ENCODE results near the gene GPANK1.

GPANK1 gene

DNA sequence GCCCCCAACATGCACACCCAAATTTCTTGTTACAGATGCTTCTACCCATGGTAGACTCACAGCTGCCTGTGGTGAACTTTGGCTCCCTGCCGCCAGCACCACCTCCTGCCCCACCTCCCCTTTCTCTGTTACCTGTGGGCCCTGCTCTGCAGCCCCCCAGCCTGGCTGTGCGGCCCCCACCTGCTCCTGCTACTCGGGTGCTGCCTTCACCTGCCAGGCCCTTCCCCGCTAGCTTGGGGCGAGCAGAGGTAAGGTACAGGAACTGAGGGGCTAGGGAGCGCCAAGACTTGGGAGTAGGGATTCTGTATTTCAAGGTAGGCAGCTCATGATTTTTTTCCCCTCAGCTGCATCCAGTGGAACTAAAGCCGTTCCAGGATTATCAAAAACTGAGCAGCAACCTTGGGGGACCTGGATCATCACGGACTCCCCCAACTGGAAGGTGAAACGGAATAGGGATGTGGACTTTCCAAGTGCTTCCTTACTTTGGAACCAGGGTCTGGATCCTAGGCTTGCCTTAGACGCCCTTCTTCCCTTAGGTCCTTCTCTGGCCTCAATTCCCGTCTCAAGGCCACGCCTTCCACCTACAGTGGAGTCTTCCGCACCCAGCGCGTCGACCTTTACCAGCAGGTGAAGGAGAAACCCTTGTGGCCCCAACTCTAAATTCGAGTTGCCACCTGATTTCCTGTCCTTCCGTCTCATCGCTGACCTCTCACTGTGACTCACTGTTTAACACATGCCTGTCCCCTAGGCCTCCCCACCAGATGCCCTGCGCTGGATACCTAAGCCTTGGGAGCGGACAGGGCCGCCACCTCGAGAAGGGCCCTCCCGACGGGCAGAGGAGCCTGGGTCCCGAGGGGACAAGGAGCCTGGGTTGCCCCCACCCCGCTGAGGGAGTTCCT, 27.9 kb downstream of the GPANK1 start:
- no peak for DNase-seq

- DNase-seq: no peak
These were observed 29.7 kb downstream of the GPANK1 start for GRCh38 chr6:31634969-31635575.

DNA sequence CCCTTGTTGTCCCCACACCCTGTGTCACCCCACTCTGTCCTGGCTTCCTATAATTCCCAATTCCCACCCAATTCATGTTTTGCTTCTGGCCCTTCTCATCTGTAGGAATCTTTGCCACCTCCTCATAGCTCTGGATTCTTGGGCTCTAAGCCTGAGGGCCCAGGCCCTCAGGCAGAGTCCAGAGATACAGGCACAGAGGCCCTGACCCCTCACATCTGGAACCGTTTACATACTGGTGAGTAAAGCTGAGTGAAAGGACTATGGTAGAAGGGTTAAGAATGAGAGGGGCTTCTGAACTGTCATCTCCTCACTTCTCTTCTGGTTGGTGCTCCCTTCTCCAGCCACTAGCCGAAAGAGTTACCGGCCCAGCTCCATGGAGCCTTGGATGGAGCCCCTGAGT, 30.7 kb downstream of the GPANK1 start:
- no peak for DNase-seq

DNA sequence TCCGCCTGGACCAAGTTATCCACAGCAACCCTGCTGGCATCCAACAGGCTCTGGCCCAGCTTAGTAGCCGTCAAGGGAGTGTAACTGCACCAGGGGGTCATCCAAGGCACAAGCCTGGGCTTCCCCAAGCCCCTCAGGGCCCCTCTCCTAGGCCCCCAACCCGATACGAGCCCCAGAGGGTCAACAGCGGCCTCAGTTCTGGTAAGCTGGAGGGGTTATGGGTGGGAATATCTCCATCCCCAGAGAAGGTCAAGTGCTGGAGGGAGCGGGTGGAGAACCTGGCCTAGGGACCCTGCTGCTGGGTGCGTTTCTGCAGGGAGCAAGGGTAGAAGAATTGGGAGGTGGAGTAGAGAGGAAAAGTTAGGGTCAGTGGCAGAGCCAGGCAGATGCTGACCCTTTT, 31.4 kb downstream of the GPANK1 start:
- DNase-seq: no peak

- DNase-seq: no peak
These were observed 32.4 kb downstream of the GPANK1 start for GRCh38 chr6:31632279-31632946.

- no peak for DNase-seq
These were observed 33.0 kb downstream of the GPANK1 start for GRCh38 chr6:31631681-31632278.

- DNase-seq: no peak
These were observed 33.6 kb downstream of the GPANK1 start for GRCh38 chr6:31631209-31631608.

- DNase-seq: no peak
These were observed 34.4 kb downstream of the GPANK1 start for GRCh38 chr6:31630177-31630934.

- no peak for DNase-seq
These were observed 35.8 kb downstream of the GPANK1 start for GRCh38 chr6:31629014-31629413.

GRCh38 chr6:31627690-31628287, 37.0 kb downstream of the GPANK1 start:
- DNase-seq: no peak

DNA sequence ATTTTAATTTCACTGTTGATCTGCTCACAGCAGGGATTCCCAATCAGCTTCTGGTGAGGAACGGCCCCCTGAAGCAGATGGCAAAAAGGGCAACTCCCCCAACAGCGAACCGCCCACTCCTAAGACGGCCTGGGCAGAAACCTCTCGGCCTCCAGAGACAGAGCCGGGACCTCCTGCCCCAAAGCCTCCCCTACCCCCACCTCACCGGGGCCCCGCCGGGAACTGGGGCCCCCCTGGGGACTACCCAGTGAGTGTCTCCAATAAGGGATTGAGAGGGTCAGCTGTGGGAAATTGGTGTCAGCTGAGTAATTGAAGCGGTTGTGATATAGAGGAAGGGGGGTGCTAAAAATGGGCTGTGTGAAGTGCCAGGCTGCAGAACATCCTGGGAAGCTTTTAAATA, 37.8 kb downstream of the GPANK1 start:
- no peak for DNase-seq

GRCh38 chr6:31624070-31624469, 40.7 kb downstream of the GPANK1 start:
- no peak for DNase-seq

DNA sequence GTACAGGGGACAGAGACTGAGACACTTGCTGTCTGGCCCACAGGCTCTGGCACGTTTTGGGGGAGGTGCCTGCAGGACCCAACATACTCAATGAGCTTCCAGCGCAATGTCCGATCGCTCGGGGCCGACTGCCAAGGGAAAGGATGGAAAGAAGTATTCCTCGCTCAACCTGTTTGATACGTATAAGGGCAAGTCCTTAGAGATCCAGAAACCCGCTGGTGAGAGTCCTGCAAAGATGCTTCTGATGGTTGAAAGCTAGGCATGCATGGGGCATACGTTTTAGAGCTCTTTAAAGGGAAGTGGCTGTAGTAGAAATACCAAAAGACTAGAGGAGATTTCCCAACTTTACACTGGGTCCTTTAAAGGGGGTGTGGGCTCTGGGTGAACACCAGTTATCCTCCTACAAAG, 42.1 kb downstream of the GPANK1 start:
- no peak for DNase-seq

- DNase-seq: no peak
These were observed 42.8 kb downstream of the GPANK1 start for GRCh38 chr6:31621991-31622390.

- no peak for DNase-seq
These were observed 43.4 kb downstream of the GPANK1 start for GRCh38 chr6:31621320-31621939.

GRCh38 chr6:31620586-31621319, 44.0 kb downstream of the GPANK1 start, which contains the start of gene PRRC2A:
PRRC2A (plus strand) TSS chr6:31620715; CDS start chr6:31622790, 2,075 bp downstream.
- peak; percentile 40 to 79 for DNase-seq

GRCh38 chr6:31619805-31620585, 44.8 kb downstream of the GPANK1 start:
- DNase-seq: peak; percentile 97 to 98

GRCh38 chr6:31617010-31617409, 47.8 kb downstream of the GPANK1 start:
- DNase-seq: no peak

DNA sequence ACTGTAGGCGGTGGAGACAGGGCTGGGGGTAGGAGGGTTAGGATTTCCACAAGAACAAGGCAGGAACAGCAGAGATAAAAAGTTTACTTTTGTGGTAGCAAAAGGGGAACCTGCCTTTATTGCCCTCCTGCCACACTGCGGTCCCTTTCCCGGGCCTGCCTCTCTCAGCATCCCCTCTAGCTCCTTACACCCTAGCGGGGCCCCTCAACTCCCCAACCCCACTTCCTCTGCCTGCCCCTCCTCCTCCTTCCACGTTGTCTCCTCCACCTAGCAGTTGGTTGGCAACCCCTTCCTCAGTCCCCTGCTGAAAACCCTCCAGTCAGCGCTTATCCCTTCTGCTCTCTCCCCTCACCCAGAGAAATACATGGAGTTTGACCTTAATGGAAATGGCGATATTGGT, 49.0 kb downstream of the GPANK1 start:
- no peak for DNase-seq

Measured in SHP77 (cell line).